ENCODE data around the gene PRPS1.

GRCh38 chrX:107674480-107675364 is 46.4 kb downstream of the PRPS1 start:
- no peak for TF ChIP-seq CTCF (IDR thresholded peaks at IDR 0.05)
- no peak for TF ChIP-seq POLR2A (IDR thresholded peaks at IDR 0.05)

All from prostate gland (tissue), 2 donors.